HepG2 (cell line): Measurements from ENCODE around the gene VNN1. TPM values are rescaled to one million over a fixed set of nuclear protein-coding genes. Genes with fewer than 3 reads are reported as not detected.
A peak's percentile ranks its signal among the peaks of the same experiment; 100 is the strongest.

Experiments
- ARID5B ChIP-seq: IDR thresholded peaks from 2 replicates; pipeline ENCODE4 v1.4.0; 2020; ENCODE audit warnings: mild to moderate bottlenecking, missing genetic modification reagents
- FOSL1 ChIP-seq: sonication (generic); formaldehyde crosslinking; IDR thresholded peaks from 2 replicates; pipeline ENCODE4 v1.9.0; 2021; ENCODE audit warnings: missing genetic modification reagents, borderline replicate concordance
- FOXA3 ChIP-seq: IDR thresholded peaks from 2 replicates; pipeline ENCODE4 v1.6.1; 2016; ENCODE audit warnings: missing genetic modification reagents, missing compliant biosample characterization
- GABPB1 ChIP-seq: IDR thresholded peaks from 2 replicates; pipeline ENCODE4 v1.6.1; 2016; ENCODE audit warnings: mild to moderate bottlenecking, missing genetic modification reagents, moderate library complexity, missing compliant biosample characterization
- KDM2A ChIP-seq: sonication (generic); formaldehyde crosslinking; IDR thresholded peaks from 2 replicates; pipeline ENCODE4 v1.4.0; 2020; ENCODE audit warnings: low read depth, missing genetic modification reagents, borderline replicate concordance
- KLF16 ChIP-seq, 2 experiments: sonication (generic) in 1 of 2; formaldehyde crosslinking in 1 of 2; IDR thresholded peaks; 2 replicates each; pipeline versions ENCODE4 v1.6.1 to v1.8.0; 2016 to 2023; ENCODE audit warnings: missing genetic modification reagents in 2 of 2, missing compliant biosample characterization in 1 of 2
- RAD21 ChIP-seq: fragments of 450-650 bp; formaldehyde crosslinking; IDR thresholded peaks from 2 replicates; pipeline ENCODE4 v1.5.0; 2020; ENCODE audit warnings: mild to moderate bottlenecking
- RARG ChIP-seq: sonication (generic); formaldehyde crosslinking; IDR thresholded peaks from 2 replicates; pipeline ENCODE4 v1.4.0; 2020; ENCODE audit warnings: low read depth, mild to moderate bottlenecking, missing genetic modification reagents
- SMC3 ChIP-seq: IDR thresholded peaks from 2 replicates; pipeline ENCODE4 v1.6.1; 2011; ENCODE audit warnings: low read length, improper control_type of control experiment
- STAG1 ChIP-seq: sonication (generic); formaldehyde crosslinking; IDR thresholded peaks from 2 replicates; pipeline ENCODE4 v1.4.0; 2020; ENCODE audit warnings: missing genetic modification reagents
- TBX2 ChIP-seq: sonication (generic); formaldehyde crosslinking; IDR thresholded peaks from 2 replicates; pipeline ENCODE4 v1.5.0; 2020; ENCODE audit warnings: missing genetic modification reagents, mild to moderate bottlenecking, borderline replicate concordance
- U2AF1 ChIP-seq: fragments of 200-400 bp; formaldehyde crosslinking; optimal IDR thresholded peaks from 2 replicates; pipeline ENCODE3; 2017; ENCODE audit warnings: mild to moderate bottlenecking, low read depth, low read length
- YEATS2 ChIP-seq: sonication (generic); formaldehyde crosslinking; IDR thresholded peaks from 2 replicates; pipeline ENCODE4 v1.4.0; 2020; ENCODE audit warnings: missing genetic modification reagents, borderline replicate concordance
- YY1 ChIP-seq: IDR thresholded peaks from 2 replicates; pipeline ENCODE4 v1.6.1; 2011; ENCODE audit warnings: low read length, low read depth, moderate library complexity, mild to moderate bottlenecking; ENCODE audit not compliant: insufficient read depth, insufficient replicate concordance
- ZKSCAN5 ChIP-seq: sonication (generic); formaldehyde crosslinking; IDR thresholded peaks from 2 replicates; pipeline ENCODE4 v1.5.1; 2020; ENCODE audit warnings: mild to moderate bottlenecking, missing genetic modification reagents
- ZNF124 ChIP-seq: sonication (generic); formaldehyde crosslinking; IDR thresholded peaks from 2 replicates; pipeline ENCODE4 v1.4.0; 2020; ENCODE audit warnings: missing genetic modification reagents
- ZNF143 ChIP-seq: sonication (generic); formaldehyde crosslinking; IDR thresholded peaks from 2 replicates; pipeline ENCODE4 v1.4.0; 2020; ENCODE audit warnings: missing genetic modification reagents
- ZNF3 ChIP-seq: IDR thresholded peaks from 2 replicates; pipeline ENCODE4 v1.7.0; 2017; ENCODE audit warnings: inconsistent platforms
- ZNF335 ChIP-seq: sonication (generic); formaldehyde crosslinking; IDR thresholded peaks from 2 replicates; pipeline ENCODE4 v1.4.0; 2020; ENCODE audit warnings: missing genetic modification reagents
- ZNF501 ChIP-seq: sonication (generic); formaldehyde crosslinking; IDR thresholded peaks from 2 replicates; pipeline ENCODE4 v1.5.1; 2020; ENCODE audit warnings: mild to moderate bottlenecking, moderate library complexity, missing genetic modification reagents
- ZNF776 ChIP-seq: sonication (generic); formaldehyde crosslinking; IDR thresholded peaks from 2 replicates; pipeline ENCODE4 v1.4.0; 2020; ENCODE audit warnings: mild to moderate bottlenecking, missing genetic modification reagents
- polyA plus RNA-seq, 8 experiments: library from polyadenylated mRNA; depleted of rRNA in 3 of 8; stranded (reverse) in 7 of 8; unstranded in 1 of 8; fragments of >200 nt; fragmentation: Illumina TruSeq in 4 of 8; extraction: Trizol in 4 of 8; gene quantifications; 2 replicates each; pipeline versions ENCODE4 v1.2.1 to v1.2.3, GENCODE V29; 2011 to 2016; ENCODE audit warnings: low read depth in 4 of 8, missing spikeins in 1 of 8, mixed read lengths in 1 of 8; ENCODE audit not compliant: insufficient read depth in 1 of 8
- total RNA-seq, 5 experiments: library from RNA; depleted of rRNA; stranded (reverse); fragments of >200 nt; fragmentation: Illumina TruSeq; extraction: Trizol; gene quantifications; 2 replicates each; pipeline ENCODE4 v1.2.3, GENCODE V29; 2016; ENCODE audit warnings: low read depth in 1 of 5
- TF ChIP-seq, protein P1 (sequence below): sonication (generic); formaldehyde crosslinking; IDR thresholded peaks from 2 replicates; pipeline ENCODE4 v1.8.0; 2022; ENCODE audit warnings: mild to moderate bottlenecking, missing genetic modification reagents
- TF ChIP-seq, protein P2 (sequence below): sonication (generic); formaldehyde crosslinking; IDR thresholded peaks from 2 replicates; pipeline ENCODE4 v1.4.0; 2020; ENCODE audit warnings: mild to moderate bottlenecking, low read depth, missing genetic modification reagents
- TF ChIP-seq, protein P3 (sequence below), 2 experiments: fragments of 450-650 bp in 1 of 2; sonication (generic) in 1 of 2; formaldehyde crosslinking; IDR thresholded peaks; 2 replicates each; pipeline versions ENCODE4 v1.5.0 to v1.8.0; 2020 to 2022; ENCODE audit warnings: mild to moderate bottlenecking in 1 of 2, missing genetic modification reagents in 1 of 2

VNN1 gene
- total and polyA plus RNA-seq, 2 of the 13 experiments (the other 11 are each of a cell fraction or from before 2014, with no cell fraction given), result 0.62 to 4.0 TPM

DNA sequence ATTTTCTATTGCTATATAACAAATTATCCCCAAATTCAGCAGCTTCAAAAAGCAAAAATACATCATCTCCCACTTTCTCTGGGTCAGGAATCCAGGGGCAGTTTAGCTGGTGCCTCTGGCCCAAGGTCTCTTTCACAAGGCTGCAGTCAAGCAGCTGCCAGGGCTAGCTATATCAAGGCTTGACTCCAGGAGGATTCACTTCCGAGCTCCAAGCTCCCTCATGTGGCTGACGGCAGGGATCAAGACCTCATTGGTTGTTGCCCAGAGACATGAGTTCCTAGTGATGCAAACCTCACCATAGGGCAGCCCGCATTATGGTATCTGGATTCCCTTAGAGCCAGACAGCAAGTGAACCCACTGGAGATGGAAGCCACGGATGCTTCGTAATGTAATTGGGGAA is 1.3 kb upstream of the VNN1 start (continued):
- TF ChIP-seq, protein P1, sequence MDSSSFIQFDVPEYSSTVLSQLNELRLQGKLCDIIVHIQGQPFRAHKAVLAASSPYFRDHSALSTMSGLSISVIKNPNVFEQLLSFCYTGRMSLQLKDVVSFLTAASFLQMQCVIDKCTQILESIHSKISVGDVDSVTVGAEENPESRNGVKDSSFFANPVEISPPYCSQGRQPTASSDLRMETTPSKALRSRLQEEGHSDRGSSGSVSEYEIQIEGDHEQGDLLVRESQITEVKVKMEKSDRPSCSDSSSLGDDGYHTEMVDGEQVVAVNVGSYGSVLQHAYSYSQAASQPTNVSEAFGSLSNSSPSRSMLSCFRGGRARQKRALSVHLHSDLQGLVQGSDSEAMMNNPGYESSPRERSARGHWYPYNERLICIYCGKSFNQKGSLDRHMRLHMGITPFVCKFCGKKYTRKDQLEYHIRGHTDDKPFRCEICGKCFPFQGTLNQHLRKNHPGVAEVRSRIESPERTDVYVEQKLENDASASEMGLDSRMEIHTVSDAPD (CRISPR knock-in tag), result no peak
- peak; percentile 15 for TF ChIP-seq YY1
- peak; percentile 75 for TF ChIP-seq RAD21 (CRISPR knock-in tag)
- TF ChIP-seq KDM2A (CRISPR knock-in tag), result peak; percentile 45; the same call in 1 of the 2 replicates
- TF ChIP-seq ZNF501, result peak; percentile 61; the same call in 1 of the 2 replicates
- TF ChIP-seq TBX2 (CRISPR knock-in tag), result no peak
- TF ChIP-seq, protein P2, sequence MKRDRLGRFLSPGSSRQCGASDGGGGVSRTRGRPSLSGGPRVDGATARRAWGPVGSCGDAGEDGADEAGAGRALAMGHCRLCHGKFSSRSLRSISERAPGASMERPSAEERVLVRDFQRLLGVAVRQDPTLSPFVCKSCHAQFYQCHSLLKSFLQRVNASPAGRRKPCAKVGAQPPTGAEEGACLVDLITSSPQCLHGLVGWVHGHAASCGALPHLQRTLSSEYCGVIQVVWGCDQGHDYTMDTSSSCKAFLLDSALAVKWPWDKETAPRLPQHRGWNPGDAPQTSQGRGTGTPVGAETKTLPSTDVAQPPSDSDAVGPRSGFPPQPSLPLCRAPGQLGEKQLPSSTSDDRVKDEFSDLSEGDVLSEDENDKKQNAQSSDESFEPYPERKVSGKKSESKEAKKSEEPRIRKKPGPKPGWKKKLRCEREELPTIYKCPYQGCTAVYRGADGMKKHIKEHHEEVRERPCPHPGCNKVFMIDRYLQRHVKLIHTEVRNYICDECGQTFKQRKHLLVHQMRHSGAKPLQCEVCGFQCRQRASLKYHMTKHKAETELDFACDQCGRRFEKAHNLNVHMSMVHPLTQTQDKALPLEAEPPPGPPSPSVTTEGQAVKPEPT, result no peak
- TF ChIP-seq KLF16 (CRISPR knock-in tag; IDR thresholded peaks at IDR 0.05), result peak in 1 of 2 experiments; percentile 30; a peak in 1 of 4 replicates
- 0 out of 2 replicates have a peak, but pooled peaks have one; percentile 23 for TF ChIP-seq YEATS2 (CRISPR knock-in tag)
- TF ChIP-seq, protein P3, sequence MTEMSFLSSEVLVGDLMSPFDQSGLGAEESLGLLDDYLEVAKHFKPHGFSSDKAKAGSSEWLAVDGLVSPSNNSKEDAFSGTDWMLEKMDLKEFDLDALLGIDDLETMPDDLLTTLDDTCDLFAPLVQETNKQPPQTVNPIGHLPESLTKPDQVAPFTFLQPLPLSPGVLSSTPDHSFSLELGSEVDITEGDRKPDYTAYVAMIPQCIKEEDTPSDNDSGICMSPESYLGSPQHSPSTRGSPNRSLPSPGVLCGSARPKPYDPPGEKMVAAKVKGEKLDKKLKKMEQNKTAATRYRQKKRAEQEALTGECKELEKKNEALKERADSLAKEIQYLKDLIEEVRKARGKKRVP (CRISPR knock-in tag; IDR thresholded peaks at IDR 0.05), result 0 out of 4 replicates have a peak, but pooled peaks of 1 of the 2 experiments have one; percentile 29
- TF ChIP-seq ZNF124 (CRISPR knock-in tag), result 0 out of 2 replicates have a peak, but pooled peaks have one; percentile 31
- TF ChIP-seq ARID5B (CRISPR knock-in tag), result peak; percentile 34; the same call in 1 of the 2 replicates
- no peak for TF ChIP-seq ZNF143 (CRISPR knock-in tag)
- no peak for TF ChIP-seq U2AF1
- TF ChIP-seq SMC3, result peak; percentile 86
- no peak for TF ChIP-seq ZKSCAN5 (CRISPR knock-in tag)
- TF ChIP-seq ZNF3, result no peak
- TF ChIP-seq ZNF776 (CRISPR knock-in tag), result no peak
- TF ChIP-seq STAG1 (CRISPR knock-in tag), result peak; percentile 86
- TF ChIP-seq GABPB1 (CRISPR knock-in tag), result 0 out of 2 replicates have a peak, but pooled peaks have one; percentile 12
- TF ChIP-seq FOXA3 (CRISPR knock-in tag), result 0 out of 2 replicates have a peak, but pooled peaks have one; percentile 11
- no peak for TF ChIP-seq FOSL1 (CRISPR knock-in tag)
- no peak for TF ChIP-seq RARG (CRISPR knock-in tag)
- TF ChIP-seq ZNF335 (CRISPR knock-in tag), result 0 out of 2 replicates have a peak, but pooled peaks have one; percentile 39
